ENCODE measurements around the gene CCDC116.

GRCh38 chr22:21605887-21606564 is 26.5 kb upstream of the CCDC116 start:
- TF ChIP-seq POLR2A (IDR thresholded peaks at IDR 0.05; ENCODE audit: low read depth, low read length) (no peak), POLR2AphosphoS5 (IDR thresholded peaks at IDR 0.05; ENCODE audit: low read depth, low read length) (no peak), POU2F2 (IDR thresholded peaks at IDR 0.05; ENCODE audit: low read depth, low read length) (no peak)
